ENCODE results near the gene NFE2L2.
"Not testable (repeated sequence)": the region's sequence is repeated elsewhere in the genome, so short reads cannot be mapped to it uniquely, and the experiment has no call there.

Gene NFE2L2

DNA sequence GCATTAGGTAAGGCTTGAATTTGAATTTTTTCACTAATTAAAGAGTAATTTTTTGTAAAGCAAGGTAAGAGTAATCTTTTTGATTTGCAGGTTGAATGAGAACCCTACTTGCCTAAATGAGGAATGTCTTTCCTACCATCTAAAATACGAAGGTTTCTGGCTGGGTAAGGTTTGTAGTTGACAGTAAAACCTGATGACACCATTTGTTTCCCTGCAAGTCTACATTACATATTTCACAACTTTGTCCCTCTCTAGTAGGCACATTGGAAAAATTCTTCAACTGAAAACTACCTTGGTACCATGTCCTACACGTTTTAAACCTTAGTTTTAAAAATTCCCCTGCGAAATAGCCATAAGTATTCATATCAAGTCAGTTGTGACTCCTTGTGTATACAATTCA lies 42.6 kb downstream of the NFE2L2 start:
- TF ChIP-seq, protein P1, sequence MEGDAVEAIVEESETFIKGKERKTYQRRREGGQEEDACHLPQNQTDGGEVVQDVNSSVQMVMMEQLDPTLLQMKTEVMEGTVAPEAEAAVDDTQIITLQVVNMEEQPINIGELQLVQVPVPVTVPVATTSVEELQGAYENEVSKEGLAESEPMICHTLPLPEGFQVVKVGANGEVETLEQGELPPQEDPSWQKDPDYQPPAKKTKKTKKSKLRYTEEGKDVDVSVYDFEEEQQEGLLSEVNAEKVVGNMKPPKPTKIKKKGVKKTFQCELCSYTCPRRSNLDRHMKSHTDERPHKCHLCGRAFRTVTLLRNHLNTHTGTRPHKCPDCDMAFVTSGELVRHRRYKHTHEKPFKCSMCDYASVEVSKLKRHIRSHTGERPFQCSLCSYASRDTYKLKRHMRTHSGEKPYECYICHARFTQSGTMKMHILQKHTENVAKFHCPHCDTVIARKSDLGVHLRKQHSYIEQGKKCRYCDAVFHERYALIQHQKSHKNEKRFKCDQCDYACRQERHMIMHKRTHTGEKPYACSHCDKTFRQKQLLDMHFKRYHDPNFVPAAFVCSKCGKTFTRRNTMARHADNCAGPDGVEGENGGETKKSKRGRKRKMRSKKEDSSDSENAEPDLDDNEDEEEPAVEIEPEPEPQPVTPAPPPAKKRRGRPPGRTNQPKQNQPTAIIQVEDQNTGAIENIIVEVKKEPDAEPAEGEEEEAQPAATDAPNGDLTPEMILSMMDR (IDR thresholded peaks at IDR 0.05; ENCODE audit: borderline replicate concordance, control extremely low read depth, extremely low read depth, insufficient read depth, missing control alignments) = no peak
- DNase-seq (ENCODE audit: low spot score) = no peak
- in situ Hi-C loops (cut with MboI; ENCODE audit: low sequenced_read_pairs, unreplicated experiment) = no loop called here

DNA sequence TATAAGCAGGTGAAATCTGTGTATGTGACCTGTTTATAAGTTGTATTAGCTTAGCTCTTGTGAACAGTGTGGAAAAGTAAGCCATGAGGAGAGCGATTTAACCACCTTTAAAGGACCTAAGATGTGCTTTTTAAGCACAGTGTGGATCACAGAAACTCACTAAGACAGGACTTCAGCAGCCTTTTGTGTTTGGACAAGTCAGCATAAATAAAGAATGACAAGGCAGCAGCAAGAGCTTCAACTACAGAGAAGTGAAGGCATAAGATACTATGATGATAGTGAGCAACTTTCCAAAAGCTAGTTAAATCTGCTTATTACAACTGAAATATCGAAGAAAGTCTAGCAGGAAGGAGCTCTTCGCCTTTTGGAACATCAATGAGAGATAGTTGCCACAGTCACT lies 43.0 kb downstream of the NFE2L2 start:
- TF ChIP-seq, protein P1 (IDR thresholded peaks at IDR 0.05; ENCODE audit: borderline replicate concordance, control extremely low read depth, extremely low read depth, insufficient read depth, missing control alignments) = no peak
- in situ Hi-C loops (cut with MboI; ENCODE audit: low sequenced_read_pairs, unreplicated experiment) = no loop called here

DNA sequence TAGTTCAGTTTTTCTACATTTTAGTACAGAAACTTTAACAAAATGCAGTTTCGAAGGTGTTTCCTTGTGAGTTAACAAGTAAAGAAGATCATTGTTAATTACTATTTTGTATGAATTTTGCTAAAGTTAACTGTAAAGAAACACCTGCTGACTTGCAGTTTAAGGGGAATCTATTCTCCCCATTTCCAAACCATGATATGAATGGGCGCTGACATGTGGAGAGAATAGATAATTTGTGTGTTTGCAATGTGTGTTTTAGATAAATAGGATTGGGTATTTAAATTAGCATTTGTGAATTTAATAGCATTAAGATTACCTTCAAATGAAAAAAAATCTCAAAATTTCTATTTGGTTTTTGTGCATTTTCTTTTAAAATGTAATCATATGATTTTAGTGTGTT lies 44.7 kb downstream of the NFE2L2 start:
- DNase-seq (ENCODE audit: low spot score); in situ Hi-C loops (cut with MboI; ENCODE audit: low sequenced_read_pairs, unreplicated experiment): not testable (repeated sequence)

More for the DNA sequence above, 43.0 kb downstream of the NFE2L2 start:
- DNase-seq (ENCODE audit: low spot score) = no peak

DNA sequence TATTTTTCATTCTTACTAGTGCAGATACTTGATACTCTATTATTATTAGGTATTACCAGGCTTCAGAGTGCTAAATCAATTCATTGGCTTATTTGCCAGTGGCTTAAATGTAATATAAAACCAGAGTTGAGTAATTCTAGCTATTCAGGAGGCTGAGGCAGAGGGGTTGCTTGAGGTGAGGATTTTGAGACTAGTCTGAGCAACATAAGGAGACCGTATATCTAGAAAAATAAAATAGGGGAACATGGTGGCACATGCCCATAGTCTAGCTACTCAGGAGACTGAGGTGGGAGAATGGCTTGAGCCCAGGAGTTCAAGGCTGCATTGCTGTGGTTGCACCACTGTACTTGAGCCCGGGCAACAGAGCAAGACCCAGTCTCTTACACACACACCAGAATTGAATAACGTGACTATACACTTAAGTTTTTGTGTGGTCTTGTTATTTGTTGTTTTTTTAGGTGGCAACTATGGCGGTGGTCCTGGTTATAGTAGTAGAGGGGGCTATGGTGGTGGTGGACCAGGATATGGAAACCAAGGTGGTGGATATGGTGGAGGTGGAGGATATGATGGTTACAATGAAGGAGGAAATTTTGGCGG lies 47.2 kb downstream of the NFE2L2 start:
- no peak for DNase-seq (ENCODE audit: low spot score)
- in situ Hi-C loops (cut with MboI; ENCODE audit: low sequenced_read_pairs, unreplicated experiment) = no loop called here
- TF ChIP-seq, protein P1 (IDR thresholded peaks at IDR 0.05; ENCODE audit: borderline replicate concordance, control extremely low read depth, extremely low read depth, insufficient read depth, missing control alignments) = no peak

- in situ Hi-C loops (cut with MboI; ENCODE audit: low sequenced_read_pairs, unreplicated experiment) = no loop called here
- TF ChIP-seq, protein P1 (IDR thresholded peaks at IDR 0.05; ENCODE audit: borderline replicate concordance, control extremely low read depth, extremely low read depth, insufficient read depth, missing control alignments) = no peak
- DNase-seq (ENCODE audit: low spot score) = peak; percentile 91
Measured at GRCh38 chr2:177212891-177213856, 51.4 kb downstream of the NFE2L2 start.

GRCh38 chr2:177212106-177212890 lies 52.2 kb downstream of the NFE2L2 start, which contains the start of gene HNRNPA3:
TSS of gene HNRNPA3 (plus strand) at chr2:177212794. CDS start at chr2:177212800, 6 bp downstream.
- in situ Hi-C loops (cut with MboI; ENCODE audit: low sequenced_read_pairs, unreplicated experiment) = no loop called here
- peak; percentile 99 for DNase-seq (ENCODE audit: low spot score)

More at GRCh38 chr2:177212106-177212890, 52.2 kb downstream of the NFE2L2 start, which contains the start of gene HNRNPA3:
- TF ChIP-seq, protein P1 (IDR thresholded peaks at IDR 0.05; ENCODE audit: borderline replicate concordance, control extremely low read depth, extremely low read depth, insufficient read depth, missing control alignments) = peak; percentile 9
